Upper lobe of right lung (tissue), 1 donor: ENCODE results near the gene MCM9. TPM values are rescaled to one million over a fixed set of nuclear protein-coding genes. Genes with fewer than 3 reads are reported as not detected.

Source experiments
- ATAC-seq: fragments of 200-7000 bp; cut with Tn5 transposase; one replicate; pipeline ENCODE4 v1.9.1; 2020; ENCODE audit warnings: mild to moderate bottlenecking, moderate library complexity
- DNase-seq: peaks from one replicate; pipeline ENCODE4 v3.0.0-alpha.2; 2020
- H3K27ac ChIP-seq: fragments of 200-600 bp; one replicate; pipeline ENCODE4 v1.8.0; 2022
- H3K27me3 ChIP-seq: fragments of 200-600 bp; one replicate; pipeline ENCODE4 v1.8.0; 2022; ENCODE audit warnings: mild to moderate bottlenecking
- H3K36me3 ChIP-seq: fragments of 200-600 bp; one replicate; pipeline ENCODE4 v1.8.0; 2022
- H3K4me1 ChIP-seq: fragments of 200-600 bp; one replicate; pipeline ENCODE4 v1.8.0; 2022
- H3K4me3 ChIP-seq: fragments of 200-600 bp; one replicate; pipeline ENCODE4 v1.8.0; 2022; ENCODE audit warnings: mild to moderate bottlenecking
- H3K9me3 ChIP-seq: fragments of 200-600 bp; one replicate; pipeline ENCODE4 v1.8.0; 2022
- CTCF ChIP-seq: fragments of 200-600 bp; IDR thresholded peaks from one replicate; pipeline ENCODE4 v1.8.0; 2022; ENCODE audit warnings: antibody characterized with exemption
- intact Hi-C: fragments of 100-400 bp; cut with DNase I; formaldehyde crosslinking; loops from one replicate; pipeline ENCODE4 v1.11.0; 2022
- total RNA-seq: library from RNA; stranded (reverse); fragmentation: NEBNext Ultra II Directional; extraction: Animal tissue kit (Norgen Biotek cat#: 25700); gene quantifications from one replicate; pipeline ENCODE4 v1.2.1, GENCODE V29; 2021
- donor health status: DM: no; HTN: yes; CAD: no; lungs with severe emphysema.

MCM9 gene
- total RNA-seq, 1 donor from 2014 or later = 19.5 TPM

GRCh38 chr6:118775381-118775780 is 159.6 kb downstream of the MCM9 start:
- TF ChIP-seq CTCF = no peak
- Histone ChIP-seq H3K9me3 (no peaks in the 10 kb centered on the region), H3K4me3 (no peak overlapping the region), H3K27me3 (no peaks in the 10 kb centered on the region), H3K27ac (no peak overlapping the region), H3K36me3 (no peaks in the 10 kb centered on the region), H3K4me1 (no peaks in the 10 kb centered on the region)
- intact Hi-C loops = no loop called here
- DNase-seq = no peak
- ATAC-seq = no peak

GRCh38 chr6:118774581-118774980 is 160.4 kb downstream of the MCM9 start:
- no peaks in the 10 kb centered on the region for H3K4me1 ChIP-seq
- ATAC-seq (no peak), DNase-seq (no peak)
- no peaks in the 10 kb centered on the region for H3K36me3 ChIP-seq
- no peak for TF ChIP-seq CTCF
- no peak overlapping the region for H3K27ac ChIP-seq
- intact Hi-C loops = no loop called here
- H3K4me3 ChIP-seq = no peak overlapping the region
- no peaks in the 10 kb centered on the region for H3K9me3 ChIP-seq
- H3K27me3 ChIP-seq = no peaks in the 10 kb centered on the region

GRCh38 chr6:118772886-118773285 is 162.1 kb downstream of the MCM9 start:
- Histone ChIP-seq H3K4me1 (no peaks in the 10 kb centered on the region), H3K27ac (no peak overlapping the region), H3K27me3 (no peaks in the 10 kb centered on the region), H3K36me3 (no peaks in the 10 kb centered on the region), H3K9me3 (no peaks in the 10 kb centered on the region), H3K4me3 (no peak overlapping the region)
- intact Hi-C loops = no loop called here
- no peak for TF ChIP-seq CTCF
- DNase-seq = no peak
- ATAC-seq = no peak

GRCh38 chr6:118771253-118771652 is 163.7 kb downstream of the MCM9 start:
- TF ChIP-seq CTCF = no peak
- no peaks in the 10 kb centered on the region for H3K36me3 ChIP-seq
- no peak overlapping the region for H3K4me3 ChIP-seq
- no peaks in the 10 kb centered on the region for H3K4me1 ChIP-seq
- intact Hi-C loops = no loop called here
- H3K9me3 ChIP-seq = no peaks in the 10 kb centered on the region
- no peak for DNase-seq
- H3K27ac ChIP-seq = no peak overlapping the region
- ATAC-seq = no peak
- no peaks in the 10 kb centered on the region for H3K27me3 ChIP-seq

- Histone ChIP-seq H3K9me3 (no peaks in the 10 kb centered on the region), H3K27ac (no peak overlapping the region), H3K4me3 (no peak overlapping the region), H3K27me3 (no peaks in the 10 kb centered on the region), H3K36me3 (no peaks in the 10 kb centered on the region), H3K4me1 (no peaks in the 10 kb centered on the region)
- intact Hi-C loops = no loop called here
- ATAC-seq (no peak), DNase-seq (no peak)
- no peak for TF ChIP-seq CTCF
Observed at GRCh38 chr6:118770835-118771234, 164.1 kb downstream of the MCM9 start.

- intact Hi-C loops = no loop called here
- Histone ChIP-seq H3K4me3 (no peak overlapping the region), H3K27ac (no peak overlapping the region), H3K4me1 (no peaks in the 10 kb centered on the region), H3K36me3 (no peaks in the 10 kb centered on the region), H3K27me3 (no peaks in the 10 kb centered on the region), H3K9me3 (no peaks in the 10 kb centered on the region)
- ATAC-seq (no peak), DNase-seq (no peak)
- no peak for TF ChIP-seq CTCF
Observed at GRCh38 chr6:118770112-118770788, 164.7 kb downstream of the MCM9 start.
